ENCODE measurements around the gene NAGPA. TPM values are rescaled to one million over a fixed set of nuclear protein-coding genes. Genes with fewer than 3 reads are reported as not detected.
A peak's percentile ranks its signal among the peaks of the same experiment; 100 is the strongest.

Gene NAGPA
- total and polyA plus RNA-seq, 2 of the 8 experiments (the other 6 are each of a cell fraction or from before 2014, with no cell fraction given) = 10.1 to 13.2 TPM

DNA sequence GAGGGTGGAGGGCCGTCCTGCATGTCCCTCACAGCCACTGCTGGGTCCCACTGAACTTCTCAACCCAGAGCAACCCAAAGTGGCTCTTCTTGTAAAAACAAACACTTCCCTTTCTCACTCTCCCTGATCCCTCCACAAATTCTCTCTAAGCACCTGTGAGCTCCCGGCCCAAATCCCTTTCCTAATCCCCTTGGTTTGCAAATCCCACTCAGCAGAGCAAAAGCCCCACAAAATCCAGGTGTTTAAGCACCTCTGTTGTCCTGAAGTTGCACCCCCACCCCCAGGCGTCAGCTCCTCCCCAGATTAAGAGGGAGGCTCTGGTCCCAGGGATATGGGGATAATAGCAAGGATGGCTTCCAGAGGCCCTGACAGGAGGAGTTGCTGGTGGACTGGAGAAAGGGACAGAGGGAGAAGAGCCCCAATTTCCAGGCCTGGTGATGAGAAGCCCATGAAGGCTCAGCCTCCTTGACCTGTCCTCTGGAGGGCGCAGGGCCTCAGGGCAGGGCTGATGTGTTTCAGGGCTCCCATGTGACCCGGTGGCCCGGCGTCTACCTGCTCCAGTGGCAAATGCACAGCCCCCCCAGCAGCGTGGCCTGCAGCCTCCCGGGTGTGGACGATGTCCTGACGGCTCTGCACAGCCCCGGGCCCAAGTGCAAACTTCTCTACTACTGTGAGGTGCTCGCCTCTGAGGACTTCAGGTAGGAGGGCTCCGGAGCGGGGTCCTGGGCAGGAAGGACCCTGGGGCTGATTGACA lies 23.0 kb downstream of the NAGPA start (continued):
- TF ChIP-seq, protein P1, sequence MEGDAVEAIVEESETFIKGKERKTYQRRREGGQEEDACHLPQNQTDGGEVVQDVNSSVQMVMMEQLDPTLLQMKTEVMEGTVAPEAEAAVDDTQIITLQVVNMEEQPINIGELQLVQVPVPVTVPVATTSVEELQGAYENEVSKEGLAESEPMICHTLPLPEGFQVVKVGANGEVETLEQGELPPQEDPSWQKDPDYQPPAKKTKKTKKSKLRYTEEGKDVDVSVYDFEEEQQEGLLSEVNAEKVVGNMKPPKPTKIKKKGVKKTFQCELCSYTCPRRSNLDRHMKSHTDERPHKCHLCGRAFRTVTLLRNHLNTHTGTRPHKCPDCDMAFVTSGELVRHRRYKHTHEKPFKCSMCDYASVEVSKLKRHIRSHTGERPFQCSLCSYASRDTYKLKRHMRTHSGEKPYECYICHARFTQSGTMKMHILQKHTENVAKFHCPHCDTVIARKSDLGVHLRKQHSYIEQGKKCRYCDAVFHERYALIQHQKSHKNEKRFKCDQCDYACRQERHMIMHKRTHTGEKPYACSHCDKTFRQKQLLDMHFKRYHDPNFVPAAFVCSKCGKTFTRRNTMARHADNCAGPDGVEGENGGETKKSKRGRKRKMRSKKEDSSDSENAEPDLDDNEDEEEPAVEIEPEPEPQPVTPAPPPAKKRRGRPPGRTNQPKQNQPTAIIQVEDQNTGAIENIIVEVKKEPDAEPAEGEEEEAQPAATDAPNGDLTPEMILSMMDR (IDR thresholded peaks at IDR 0.05; ENCODE audit: control extremely low read depth in 1 of 3, insufficient read depth in 1 of 3, low read depth in 1 of 3, low read length in 3 of 3) = peak; percentile 32 to 41 (median 35)
- no peak for TF ChIP-seq ZNF274 (IDR thresholded peaks at IDR 0.05; ENCODE audit: borderline replicate concordance, extremely low read depth, low read length)

Data from H1 (cell line).